Caco-2 (cell line): ENCODE data around the gene PFKFB4. TPM values are rescaled to one million over a fixed set of nuclear protein-coding genes. Genes with fewer than 3 reads are reported as not detected.

Experiments
- BruUV-seq: library from RNA; stranded (reverse); fragments of 400-500 nt; replicated peaks from 2 replicates; lab custom pipeline; 2021; lab: Mats Ljungman, UMichigan
- CTCF ChIA-PET: fragments of 300-600 bp; sonication (Branson Sonifier 250); formaldehyde crosslinking; loops from one replicate; lab custom pipeline; 2022; ENCODE audit warnings: antibody characterized with exemption; lab: Charles Lee
- POLR2A ChIA-PET: fragments of 300-600 bp; sonication (Branson Sonifier 250); formaldehyde crosslinking; loops from one replicate; lab custom pipeline; 2022; ENCODE audit warnings: antibody characterized with exemption; lab: Charles Lee
- DNase-seq, 2 experiments: peaks; one replicate each; pipeline versions ENCODE4 v3.0.0 to v3.0.0-alpha.2; 2020 to 2022
- H3K27me3 ChIP-seq: replicated peaks from 2 replicates; pipeline ENCODE4 v1.6.0; 2011; ENCODE audit warnings: low read length; ENCODE audit not compliant: control insufficient read depth, insufficient read depth
- H3K36me3 ChIP-seq: 2 replicates; pipeline ENCODE4 v1.5.1; 2011; ENCODE audit warnings: low read length; ENCODE audit not compliant: control insufficient read depth, insufficient read depth
- H3K4me1 ChIP-seq: fragments of 250-450 bp; sonication (Bioruptor Pico); 2 replicates; pipeline ENCODE4 v1.5.1; 2020; ENCODE audit warnings: mild to moderate bottlenecking
- H3K4me3 ChIP-seq: 2 replicates; pipeline ENCODE4 v1.5.1; 2011; ENCODE audit warnings: low read depth, mild to moderate bottlenecking, control low read depth, low read length
- H3K9me3 ChIP-seq: fragments of 250-450 bp; sonication (Bioruptor Pico); 2 replicates; pipeline ENCODE4 v1.5.1; 2020; ENCODE audit warnings: mild to moderate bottlenecking, moderate library complexity
- H3K27ac Mint-ChIP-seq: one replicate; pipeline ENCODE4 v1.8.0; 2022; ENCODE audit warnings: mixed read lengths; ENCODE audit not compliant: unreplicated experiment
- H3K27me3 Mint-ChIP-seq: one replicate; pipeline ENCODE4 v1.8.0; 2022; ENCODE audit warnings: mixed read lengths; ENCODE audit not compliant: insufficient read depth, unreplicated experiment
- H3K36me3 Mint-ChIP-seq: one replicate; pipeline ENCODE4 v1.8.0; 2022; ENCODE audit warnings: mild to moderate bottlenecking, mixed read lengths; ENCODE audit not compliant: insufficient read depth, unreplicated experiment
- H3K4me1 Mint-ChIP-seq: one replicate; pipeline ENCODE4 v1.8.0; 2022; ENCODE audit warnings: low read depth, mixed read lengths; ENCODE audit not compliant: unreplicated experiment
- H3K4me3 Mint-ChIP-seq: one replicate; pipeline ENCODE4 v1.8.0; 2022; ENCODE audit warnings: mild to moderate bottlenecking, moderate library complexity, mixed read lengths; ENCODE audit not compliant: unreplicated experiment
- H3K9me3 Mint-ChIP-seq: one replicate; pipeline ENCODE4 v1.8.0; 2022; ENCODE audit warnings: mixed read lengths; ENCODE audit not compliant: unreplicated experiment
- CTCF ChIP-seq, 2 experiments: fragments of 200-600 bp in 1 of 2; IDR thresholded peaks; 1 replicate in 1 of 2; 2 replicates in 1 of 2; pipeline versions ENCODE4 v1.5.1 to v1.8.0; 2011 to 2022; ENCODE audit warnings: antibody characterized with exemption in 1 of 2, control low read depth in 1 of 2, inconsistent platforms in 1 of 2, low read depth in 1 of 2, low read length in 1 of 2, mild to moderate bottlenecking in 1 of 2, moderate library complexity in 1 of 2; ENCODE audit not compliant: insufficient read depth in 1 of 2, severe bottlenecking in 1 of 2, unreplicated experiment in 1 of 2
- intact Hi-C: fragments of 100-400 bp; cut with micrococcal nuclease; formaldehyde crosslinking; loops from one replicate; pipeline ENCODE4 v1.10.0; 2022; ENCODE audit not compliant: unreplicated experiment
- total RNA-seq: library from RNA; stranded (reverse); gene quantifications from 2 replicates; pipeline ENCODE4 v1.2.3, GENCODE V29; 2022

The PFKFB4 gene
- total RNA-seq, 1 experiment from 2014 or later: 11.2 TPM

DNA sequence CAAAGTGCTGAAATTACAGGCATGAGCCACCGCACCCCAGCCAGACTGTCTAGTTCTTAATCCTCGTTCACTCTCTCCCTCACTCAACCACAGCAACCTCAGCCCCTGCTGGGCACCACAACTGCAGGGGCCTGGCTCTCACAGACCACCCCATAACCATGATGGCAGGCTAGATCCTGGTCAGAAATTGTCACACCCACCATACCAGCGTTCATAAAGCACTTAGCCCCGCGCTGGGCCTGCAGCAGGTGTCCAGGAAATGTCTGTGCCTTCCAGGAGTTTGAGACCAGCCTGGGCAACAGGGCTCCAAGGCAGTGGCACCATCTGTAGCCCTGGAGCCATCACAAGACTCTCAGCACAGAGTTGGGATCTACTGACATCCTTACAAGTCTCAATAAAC is 54.5 kb downstream of the PFKFB4 start:
- no peak overlapping the region for H3K27ac Mint-ChIP-seq
- DNase-seq: no peak
- peaks cover 30% of the 10 kb centered on the region for H3K4me1 ChIP-seq
- no peaks in the 10 kb centered on the region for H3K27me3 ChIP-seq
- no peaks in the 10 kb centered on the region for H3K9me3 ChIP-seq
- ChIA-PET CTCF (interaction anchor here (1.1 kb wide), 1 partner anchor 29 kb away, joined by 5 read pairs; no protein-coding TSS in a partner anchor), POLR2A (no interaction called here)
- BruUV-seq: no TSS peak
- no peak overlapping the region for H3K4me3 Mint-ChIP-seq
- H3K36me3 ChIP-seq: no peaks in the 10 kb centered on the region
- peaks cover 16% of the 10 kb centered on the region for H3K4me1 Mint-ChIP-seq
- intact Hi-C loops: no loop called here
- peaks cover 10% of the 10 kb centered on the region for H3K36me3 Mint-ChIP-seq
- H3K9me3 Mint-ChIP-seq: peaks cover 10% of the 10 kb centered on the region
- no peak overlapping the region for H3K4me3 ChIP-seq
- H3K27me3 Mint-ChIP-seq: no peaks in the 10 kb centered on the region
- TF ChIP-seq CTCF (IDR thresholded peaks at IDR 0.05; ENCODE audit: insufficient read depth in 1 of 2, low read depth in 1 of 2, low read length in 1 of 2, severe bottlenecking in 1 of 2, unreplicated experiment in 1 of 2): no peak

DNA sequence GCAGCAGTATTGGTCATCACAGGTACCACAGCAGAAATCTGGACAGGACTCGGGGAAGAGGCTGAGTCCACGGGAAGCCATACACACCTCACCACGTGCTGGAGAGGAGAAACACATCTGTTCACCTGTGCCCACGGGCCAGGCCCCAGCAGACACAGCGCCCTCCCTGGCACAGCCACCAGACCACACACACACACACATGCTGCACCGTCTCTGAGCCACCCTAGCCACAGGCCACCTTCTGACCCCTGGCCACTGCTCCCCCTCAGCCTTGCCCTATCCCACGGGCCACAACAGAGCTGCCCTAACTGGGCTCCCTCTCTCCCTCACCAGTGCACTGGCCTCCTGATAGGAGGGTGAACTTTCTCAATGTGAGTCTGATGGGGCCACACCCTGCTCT is 55.4 kb downstream of the PFKFB4 start:
- ChIA-PET CTCF (interaction anchor here (0.6 to 1.1 kb wide), 2 partner anchors 14 to 28 kb away, joined by 3 to 5 read pairs; no protein-coding TSS in a partner anchor), POLR2A (interaction anchor here (0.5 kb wide), 1 partner anchor 28 kb away, joined by 3 read pairs; no protein-coding TSS in a partner anchor)
- Histone ChIP-seq H3K4me1 (peaks cover 21% of the 10 kb centered on the region), H3K36me3 (no peaks in the 10 kb centered on the region), H3K27me3 (no peaks in the 10 kb centered on the region), H3K9me3 (no peaks in the 10 kb centered on the region), H3K4me3 (no peak overlapping the region)
- TF ChIP-seq CTCF (IDR thresholded peaks at IDR 0.05; ENCODE audit: insufficient read depth in 1 of 2, low read depth in 1 of 2, low read length in 1 of 2, severe bottlenecking in 1 of 2, unreplicated experiment in 1 of 2): no peak
- no peak for DNase-seq
- peaks cover 13% of the 10 kb centered on the region for H3K4me1 Mint-ChIP-seq
- no peak overlapping the region for H3K27ac Mint-ChIP-seq
- no peaks in the 10 kb centered on the region for H3K27me3 Mint-ChIP-seq
- no TSS peak for BruUV-seq
- H3K9me3 Mint-ChIP-seq: peaks cover 10% of the 10 kb centered on the region
- intact Hi-C loops: no loop called here
- H3K4me3 Mint-ChIP-seq: no peak overlapping the region
- H3K36me3 Mint-ChIP-seq: peaks cover 10% of the 10 kb centered on the region

DNA sequence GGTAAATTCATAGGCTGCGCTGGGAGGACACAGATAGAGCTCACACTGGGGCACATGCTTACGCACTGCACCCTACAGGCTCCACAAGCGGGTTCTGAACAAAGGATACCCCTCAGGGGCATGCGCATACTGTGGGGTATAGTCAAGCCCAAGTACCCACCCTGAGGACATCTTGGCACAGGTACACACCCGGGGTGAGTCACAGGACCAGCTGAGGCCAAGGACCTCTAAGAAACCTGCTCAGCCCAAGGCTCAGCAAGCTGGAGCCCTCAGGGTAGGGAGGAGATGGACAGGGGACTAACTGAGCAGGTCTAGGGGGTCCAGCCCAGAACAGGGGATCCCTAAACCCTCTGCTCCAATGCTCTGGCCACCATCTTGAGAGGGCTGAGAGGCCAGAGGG is 55.9 kb downstream of the PFKFB4 start:
- no peaks in the 10 kb centered on the region for H3K27me3 Mint-ChIP-seq
- peaks cover 19% of the 10 kb centered on the region for H3K4me1 ChIP-seq
- CTCF ChIA-PET: no interaction called here
- no TSS peak for BruUV-seq
- no peak overlapping the region for H3K27ac Mint-ChIP-seq
- H3K27me3 ChIP-seq: no peaks in the 10 kb centered on the region
- H3K9me3 ChIP-seq: no peaks in the 10 kb centered on the region
- H3K36me3 ChIP-seq: no peaks in the 10 kb centered on the region
- peaks cover 9% of the 10 kb centered on the region for H3K4me1 Mint-ChIP-seq
- TF ChIP-seq CTCF (IDR thresholded peaks at IDR 0.05; ENCODE audit: insufficient read depth in 1 of 2, low read depth in 1 of 2, low read length in 1 of 2, severe bottlenecking in 1 of 2, unreplicated experiment in 1 of 2): no peak
- H3K4me3 ChIP-seq: no peak overlapping the region
- POLR2A ChIA-PET: no interaction called here
- H3K36me3 Mint-ChIP-seq: peaks cover 10% of the 10 kb centered on the region
- no peak overlapping the region for H3K4me3 Mint-ChIP-seq
- no peak for DNase-seq
- intact Hi-C loops: no loop called here
- peaks cover 10% of the 10 kb centered on the region for H3K9me3 Mint-ChIP-seq
